Measurements from ENCODE around the gene EQTN. TPM values are rescaled to one million over a fixed set of nuclear protein-coding genes. Genes with fewer than 3 reads are reported as not detected.
"Not testable (repeated sequence)": the region's sequence is repeated elsewhere in the genome, so short reads cannot be mapped to it uniquely, and the experiment has no call there.

EQTN gene
- polyA plus RNA-seq, 10 donors: not detected

DNA sequence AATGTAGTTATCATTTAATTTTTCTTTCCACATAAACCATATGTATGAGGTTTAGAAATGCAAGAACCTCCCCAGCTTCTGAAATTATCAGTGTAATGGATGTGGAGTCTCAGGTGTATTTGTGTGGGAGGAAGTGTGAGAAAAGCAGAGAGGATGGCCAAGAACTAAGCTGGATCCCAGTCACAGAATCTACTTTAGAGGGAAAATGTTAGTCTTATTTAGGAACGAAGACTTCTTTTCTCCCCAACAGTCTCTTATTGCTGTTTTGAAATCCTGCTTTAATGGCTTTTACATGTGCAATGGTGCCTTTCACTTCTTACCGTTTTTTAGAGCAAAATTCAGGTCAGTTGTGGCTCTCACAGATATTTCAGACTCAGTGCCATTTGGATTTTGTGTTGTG is 3.0 kb downstream of the EQTN start:
- DNase-seq: peak; percentile 63 to 87 (median 71)

DNA sequence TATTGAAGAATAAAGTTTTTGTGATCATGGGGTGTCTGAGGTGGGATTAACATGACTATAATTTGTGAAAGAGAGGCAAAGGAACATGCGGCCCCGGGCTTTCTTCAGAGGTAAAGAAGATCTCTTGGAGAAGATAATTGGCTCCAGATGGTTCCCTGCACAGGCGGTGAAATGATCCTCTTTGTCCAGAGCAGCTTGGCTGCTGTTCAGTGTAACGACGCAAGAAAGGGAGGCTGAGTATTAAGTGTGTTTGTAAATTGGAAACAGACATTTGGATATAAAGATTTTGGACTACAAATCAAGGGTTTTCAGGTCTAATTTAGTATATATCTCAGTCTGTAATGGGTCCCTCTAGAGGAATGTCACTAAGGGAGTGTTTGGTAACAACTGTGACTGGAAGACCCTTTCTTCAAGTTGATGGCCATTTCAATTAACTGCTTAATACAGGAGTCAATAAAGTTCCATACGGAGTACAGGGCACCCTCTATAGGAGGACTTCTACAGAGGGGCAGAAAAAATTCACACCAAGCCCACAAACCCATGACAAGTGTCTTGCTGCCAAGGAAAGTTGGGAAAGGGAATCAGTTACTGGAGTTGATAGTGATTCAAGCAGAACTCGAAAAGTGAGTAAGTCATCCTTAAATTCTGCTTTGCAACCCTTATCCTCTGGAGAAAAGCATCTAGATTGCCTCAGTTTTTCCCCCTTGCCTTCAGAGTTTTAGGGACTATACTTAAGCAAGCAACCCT is 4.1 kb downstream of the EQTN start:
- DNase-seq: peak; percentile 87 to 95 (median 90)

DNA sequence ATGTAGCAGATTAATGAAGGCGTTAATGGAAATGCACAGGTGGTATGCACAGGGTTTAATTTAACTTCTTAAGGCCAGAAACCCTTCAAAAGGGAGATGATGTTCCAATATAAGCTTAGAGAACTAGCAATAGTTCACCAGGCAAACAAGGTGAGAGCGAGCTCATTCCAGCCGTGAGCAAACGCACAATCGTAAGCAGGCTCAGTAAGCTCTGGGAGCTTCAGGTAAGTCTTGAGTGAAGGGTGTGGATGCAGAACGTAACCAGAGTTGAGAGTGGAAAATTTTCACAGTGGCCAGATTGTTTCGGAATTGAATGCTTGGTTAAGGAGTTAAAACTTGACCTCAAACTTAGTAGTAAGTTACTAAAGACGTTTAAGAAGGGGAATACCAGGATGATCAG is 5.7 kb downstream of the EQTN start:
- DNase-seq: no peak

DNA sequence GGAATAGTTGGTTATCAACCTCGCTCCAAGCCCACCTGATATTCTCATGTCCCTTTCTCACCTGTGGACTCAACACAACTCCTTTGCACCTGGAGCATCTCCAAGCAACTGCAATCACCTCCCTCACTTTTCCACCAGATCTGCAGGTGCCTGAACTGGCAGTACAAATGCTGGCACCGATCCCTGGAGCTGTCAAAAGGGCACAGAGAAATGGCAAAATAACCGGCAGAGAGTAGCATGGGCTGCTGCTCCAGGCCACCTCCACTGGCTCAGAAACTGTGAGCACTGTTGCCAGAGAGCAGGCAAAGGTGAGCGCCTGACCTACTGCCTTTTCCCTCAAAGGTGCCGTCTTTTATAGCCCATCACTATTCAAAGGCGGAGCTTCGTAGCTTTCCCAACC is 14.7 kb downstream of the EQTN start:
- DNase-seq: no peak

DNA sequence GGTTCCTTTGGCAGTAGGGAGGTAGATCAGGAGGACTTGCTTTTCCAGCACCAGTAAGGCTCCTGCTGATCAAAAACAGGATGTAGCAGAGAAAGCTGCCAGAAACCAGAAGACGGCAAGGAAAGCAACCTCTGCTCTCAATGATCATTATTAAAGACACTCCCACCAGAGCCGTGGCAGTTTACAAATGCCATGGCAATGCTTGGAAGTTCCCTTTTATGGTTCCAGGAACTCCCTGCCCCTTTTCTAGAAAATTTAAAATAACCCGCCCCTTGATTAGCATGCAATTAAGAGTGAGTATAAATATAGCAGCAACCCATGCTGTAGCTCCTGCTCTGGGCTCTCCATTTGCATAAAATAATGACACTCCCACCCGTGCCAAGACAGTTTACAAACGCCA is 16.1 kb downstream of the EQTN start:
- DNase-seq: no peak

DNA sequence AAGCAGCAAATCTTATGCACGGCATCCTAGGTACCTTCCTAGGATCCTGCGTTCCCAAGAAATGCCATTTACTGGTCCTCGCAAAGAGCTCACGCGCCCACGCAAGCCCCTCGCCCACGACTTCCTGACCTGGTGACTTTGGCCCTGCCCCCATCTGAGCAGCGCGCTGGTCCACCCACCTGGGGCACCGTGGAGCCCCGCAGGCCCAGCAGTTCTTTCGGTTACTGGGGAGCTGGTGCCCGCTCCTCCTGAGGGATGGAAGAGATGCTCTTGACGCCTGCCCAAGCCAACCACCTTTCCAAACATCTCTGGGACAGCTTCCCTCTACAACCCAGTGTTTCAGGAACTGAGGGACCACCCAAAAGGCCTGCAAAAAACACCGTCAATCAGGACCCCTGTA is 16.7 kb downstream of the EQTN start:
- no peak for DNase-seq

DNA sequence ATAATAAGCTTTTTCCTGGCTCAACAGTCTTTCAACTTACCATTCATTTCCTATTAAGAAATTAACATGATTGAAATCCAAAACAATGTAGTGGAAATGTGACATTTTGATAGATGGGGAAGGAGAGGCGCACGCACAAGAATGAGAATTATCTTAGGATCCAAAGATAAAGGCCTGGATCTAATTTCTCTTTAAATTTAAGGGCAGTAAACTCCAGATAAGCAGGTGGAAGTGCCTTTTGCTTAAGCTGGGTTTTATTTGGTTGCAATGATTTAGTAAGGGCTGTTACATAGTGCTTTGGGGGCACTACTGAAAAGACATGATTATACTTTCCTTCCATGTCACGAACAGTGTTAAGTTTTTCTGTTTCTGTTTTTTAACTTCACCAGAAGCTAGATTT is 17.3 kb downstream of the EQTN start:
- no peak for DNase-seq

DNA sequence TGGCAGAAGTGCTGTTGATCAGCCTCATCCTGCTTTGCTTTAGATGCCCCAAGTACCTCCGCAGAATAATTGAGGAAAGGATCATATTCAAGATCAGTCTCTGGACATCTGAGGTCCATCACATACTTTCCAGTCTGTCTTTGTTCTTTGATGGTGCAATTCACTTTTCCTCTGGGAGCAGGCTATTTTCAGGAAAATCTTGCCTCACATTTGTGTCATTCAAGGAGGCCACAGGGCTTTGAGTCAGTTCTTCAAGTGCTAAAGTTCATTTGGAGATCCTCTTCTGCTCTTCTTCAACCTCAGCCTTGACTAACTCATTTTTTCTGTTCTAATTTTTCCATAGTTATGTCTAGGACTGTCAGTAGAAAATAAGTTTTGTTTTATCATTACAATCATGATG is 18.6 kb downstream of the EQTN start:
- DNase-seq: no peak

DNA sequence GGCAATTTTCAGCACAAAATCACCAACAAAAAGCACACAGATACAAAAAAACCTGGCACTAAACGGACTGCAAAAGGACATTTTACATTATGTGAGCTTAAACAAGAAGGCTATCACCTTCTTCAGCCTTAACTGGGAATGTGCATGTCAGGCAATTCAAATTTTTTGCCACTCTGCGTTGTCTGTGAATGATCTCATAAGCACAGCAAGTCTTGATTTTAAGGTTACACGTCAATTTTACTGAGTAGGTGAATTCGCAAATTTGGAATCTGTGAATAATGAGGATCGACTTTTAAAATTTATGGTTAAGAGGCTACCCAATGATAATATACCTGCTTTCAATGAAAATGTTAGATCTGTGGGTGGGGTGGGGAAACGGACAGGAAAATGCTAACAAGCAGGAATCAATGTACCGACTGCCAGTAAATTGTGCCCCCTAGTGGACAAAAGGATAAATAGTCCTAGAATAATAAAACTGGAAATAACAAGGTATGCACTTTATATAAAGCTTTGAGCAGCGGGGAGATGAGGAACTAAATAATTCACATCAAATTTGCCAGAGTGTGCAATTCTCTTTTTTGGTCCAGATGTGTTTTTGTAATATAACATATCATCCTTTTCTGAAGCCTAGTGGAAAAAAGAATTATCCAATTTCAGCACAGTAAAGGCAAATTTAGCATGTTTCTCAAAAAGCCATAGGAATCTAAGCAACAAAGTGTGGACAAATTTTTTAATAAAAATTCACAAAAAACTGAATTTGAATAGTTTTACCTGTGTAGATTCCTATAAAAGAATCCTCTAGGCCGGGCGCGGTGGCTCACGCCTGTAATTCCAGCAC is 20.5 kb downstream of the EQTN start:
- peak; percentile 62 to 82 (median 76) for DNase-seq

DNA sequence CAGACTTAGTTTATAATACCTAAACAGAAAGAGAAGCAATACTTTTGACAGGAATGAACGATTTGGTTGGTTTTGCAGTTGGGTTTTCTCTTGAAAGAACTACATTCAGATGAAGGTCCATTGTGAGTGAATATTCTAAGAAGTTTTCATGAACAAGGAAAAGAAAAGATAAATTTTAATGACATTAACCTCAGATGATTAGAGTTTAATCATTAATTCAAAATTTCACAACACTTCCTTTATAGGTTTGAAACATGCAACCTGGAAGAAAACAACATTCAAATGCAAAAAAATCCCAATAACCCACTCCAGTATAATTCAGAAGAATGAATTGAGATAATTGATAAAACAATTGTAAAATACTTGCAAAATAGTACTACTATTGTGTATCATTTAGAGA is 23.8 kb downstream of the EQTN start:
- no peak for DNase-seq

DNA sequence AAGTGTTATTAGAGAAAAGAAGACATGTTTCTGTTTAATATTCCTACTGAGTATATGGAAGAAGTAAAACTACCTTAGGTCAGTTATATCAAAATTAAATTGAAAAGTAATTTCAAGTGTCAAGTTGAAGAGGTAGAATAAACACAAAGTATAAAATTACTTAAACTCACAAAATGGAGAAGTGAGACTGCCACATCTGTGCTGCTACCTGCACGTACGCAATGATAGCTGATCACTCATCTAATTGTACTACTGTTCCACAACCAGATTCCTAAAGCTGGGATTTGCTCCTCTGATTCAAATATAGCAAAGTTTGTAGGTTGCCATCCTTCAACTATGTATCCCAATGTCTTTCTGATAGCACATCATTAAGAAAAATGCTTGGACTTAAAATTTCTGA is 24.8 kb downstream of the EQTN start:
- no peak for DNase-seq

DNA sequence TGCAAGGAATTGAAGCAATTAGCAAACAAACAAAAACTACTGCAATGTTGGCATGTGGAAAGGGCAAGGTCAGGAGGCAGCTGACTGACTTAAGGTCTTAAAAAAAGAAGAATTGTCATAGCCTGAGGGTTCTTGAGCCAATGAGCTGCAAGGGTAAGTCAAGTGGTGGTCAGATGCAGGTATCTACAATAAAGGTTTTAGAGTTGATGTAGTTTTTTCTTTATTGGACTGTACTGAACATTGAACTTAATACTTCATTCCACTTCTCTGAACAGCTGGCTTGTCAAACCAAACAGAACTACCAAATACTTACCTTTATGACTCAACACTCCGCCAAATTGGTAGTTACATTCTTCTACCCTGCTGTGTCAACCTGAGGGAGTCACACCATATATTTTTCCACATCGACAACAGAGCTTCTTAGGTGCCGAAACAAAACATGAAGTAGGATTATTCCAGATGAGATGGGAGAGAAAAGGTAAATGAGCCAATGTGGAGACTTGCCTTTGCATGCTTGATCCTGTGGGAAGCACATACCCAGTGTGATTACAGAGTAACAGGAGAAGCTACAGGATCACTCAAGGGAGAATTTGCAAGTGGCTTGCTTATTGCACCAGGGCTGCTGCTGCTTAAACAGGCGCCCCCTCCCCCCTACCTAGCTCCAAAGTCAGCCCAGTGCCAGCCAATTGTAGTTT is 35.3 kb downstream of the EQTN start:
- no peak for DNase-seq

DNA sequence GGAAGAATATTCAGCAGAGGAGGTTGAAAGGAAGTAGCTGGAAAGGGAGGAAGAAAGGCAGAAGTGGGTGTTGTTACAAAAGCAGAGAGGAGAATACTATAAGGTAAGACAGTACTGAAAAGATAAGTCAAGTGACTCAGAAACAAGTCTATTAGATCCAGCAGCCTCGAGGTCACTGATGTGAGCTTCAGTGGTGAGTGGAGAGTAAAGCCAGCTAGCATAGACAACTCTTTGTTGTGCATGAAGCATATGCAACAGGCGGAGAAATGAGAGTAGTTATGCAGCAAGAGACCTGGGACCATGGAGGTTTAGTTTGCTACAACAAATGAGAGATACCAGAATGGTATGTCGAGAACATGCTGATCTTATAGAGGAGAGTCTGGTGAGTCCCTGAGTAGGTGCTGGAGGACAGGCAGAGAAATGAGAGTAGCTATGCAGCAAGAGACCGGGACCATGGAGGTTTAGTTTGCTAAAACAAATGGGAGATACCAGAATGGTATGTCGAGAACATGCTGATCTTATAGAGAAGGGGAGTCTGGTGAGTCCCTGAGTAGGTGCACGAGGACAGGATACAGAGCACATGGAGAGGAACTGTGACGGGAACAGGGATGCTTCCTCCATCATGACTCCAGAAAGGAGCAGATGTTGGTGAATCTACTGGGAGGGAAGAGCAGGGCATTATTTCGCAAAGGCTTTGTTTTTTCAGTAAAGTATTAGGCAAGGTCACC is 36.0 kb downstream of the EQTN start:
- no peak for DNase-seq

DNA sequence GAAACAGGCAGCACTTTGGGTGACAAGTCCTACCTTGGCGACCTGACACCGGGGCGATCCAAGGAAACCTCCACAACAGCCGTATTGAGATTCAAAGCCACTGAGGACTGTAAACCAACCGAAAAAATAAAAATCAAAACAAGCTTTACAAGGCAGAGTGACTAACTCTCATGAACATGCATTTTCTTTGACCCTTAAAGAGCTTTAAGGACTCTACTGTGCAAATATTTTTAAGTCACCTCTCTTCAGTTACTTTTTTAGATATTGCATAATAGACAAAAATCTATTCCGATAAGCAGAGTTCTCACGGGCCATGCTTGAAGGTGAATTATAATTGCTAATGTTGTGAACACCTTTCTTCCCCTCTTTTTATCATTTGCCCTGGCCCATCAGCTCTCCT is 38.3 kb downstream of the EQTN start:
- DNase-seq: no peak

DNA sequence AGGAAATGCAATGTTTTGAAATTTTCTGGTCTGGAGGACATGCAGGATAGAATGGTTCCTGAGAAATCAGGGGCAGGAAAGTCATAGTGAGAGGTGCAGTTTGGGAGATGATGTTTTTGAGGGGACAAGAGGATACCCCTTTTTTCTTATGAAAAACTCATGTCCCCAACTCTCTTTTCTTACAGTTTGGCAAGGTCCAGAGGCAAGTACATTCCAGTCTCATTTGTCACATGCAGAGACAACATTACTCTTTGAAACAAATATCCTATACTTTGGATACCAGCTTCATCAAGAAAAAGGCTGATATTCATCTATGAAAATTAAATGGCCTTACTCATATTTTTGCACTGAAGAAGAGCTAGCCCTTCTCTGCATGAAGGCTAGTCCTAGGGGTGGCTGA is 48.2 kb downstream of the EQTN start:
- no peak for DNase-seq

DNA sequence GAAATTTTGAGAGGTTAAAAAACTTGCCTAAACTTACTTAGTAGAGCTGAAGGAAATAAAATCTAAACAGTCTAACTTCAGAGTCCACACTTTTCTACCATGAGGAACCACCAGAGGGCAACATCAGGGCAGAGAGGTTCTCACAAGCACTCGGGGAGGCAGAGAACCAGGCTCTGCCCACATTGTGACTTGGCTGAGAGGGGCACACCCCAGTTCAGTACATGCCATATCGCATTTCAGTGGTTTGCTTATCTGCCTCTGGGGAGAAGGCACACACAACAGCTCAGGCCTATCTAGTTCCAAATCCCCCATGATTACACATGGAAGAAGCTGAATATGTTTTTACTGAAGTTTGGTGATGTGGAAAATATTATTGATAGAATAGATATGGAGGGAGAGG is 49.2 kb downstream of the EQTN start:
- peak in 1 of 3 donors; percentile 21 for DNase-seq

DNA sequence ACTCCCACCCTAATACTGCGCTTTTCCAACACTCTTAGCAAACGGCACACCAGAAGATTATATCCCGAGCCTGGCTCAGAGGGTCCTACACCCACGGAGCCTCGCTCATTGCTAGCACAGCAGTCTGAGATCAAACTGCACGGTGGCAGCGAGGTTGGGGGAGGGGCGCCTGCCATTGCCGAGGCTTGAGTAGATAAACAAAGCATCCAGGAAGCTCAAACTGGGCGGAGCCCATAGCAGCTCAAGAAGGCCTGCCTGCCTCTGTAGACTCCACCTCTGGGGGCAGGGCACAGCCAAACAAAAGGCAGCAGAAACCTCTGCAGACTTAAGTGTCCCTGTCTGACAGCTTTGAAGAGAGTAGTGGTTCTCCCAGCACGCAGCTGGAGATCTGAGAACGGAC is 57.3 kb downstream of the EQTN start:
- not testable (repeated sequence) for DNase-seq

Other genes starting within 250 kb of the EQTN start
- 10 to 100 TPM; 13.4 to 20.7 (median 19.0) TPM for gene TEK, start 187.9 kb downstream of the EQTN start, polyA plus RNA-seq (ENCODE audit: insufficient read length in 10 of 10)
- gene IFNK, start 227.1 kb upstream of the EQTN start, polyA plus RNA-seq (ENCODE audit: insufficient read length in 10 of 10): not detected
- 1 to 10 TPM; 2.4 to 5.1 (median 2.7) TPM for gene MOB3B, start 232.7 kb upstream of the EQTN start, polyA plus RNA-seq (ENCODE audit: insufficient read length in 10 of 10)

All from muscle of back (tissue), 11 donors.